ENCODE measurements around the gene COPS3. TPM values are rescaled to one million over a fixed set of nuclear protein-coding genes. Genes with fewer than 3 reads are reported as not detected.

The COPS3 gene
- total RNA-seq, 2 donors from 2014 or later, result 46.0 to 65.5 TPM

- TF ChIP-seq CTCF (IDR thresholded peaks at IDR 0.05), result peak in 1 of 2 donors; percentile 17
- Histone ChIP-seq H3K4me3 (peak within 1 kb of the TSS; percentile 33 to 64), H3K4me1 (peaks cover 0 to 56% of the 10 kb centered on the region in 2 donors), H3K27ac (peak within 1 kb of the TSS; percentile 78 to 82), H3K27me3 (no peaks in the 10 kb centered on the region), H3K36me3 (no peaks in the 10 kb centered on the region), H3K9me3 (no peaks in the 10 kb centered on the region)
- DNase-seq (ENCODE audit: low spot score), result peak; percentile 76
Observed at GRCh38 chr17:17206124-17206912, 74.7 kb downstream of the COPS3 start, which contains the start of gene PLD6. Gene PLD6 (minus strand): TSS chr17:17206333. CDS start chr17:17206286, 47 bp downstream.

GRCh38 chr17:17205368-17206123, 75.5 kb downstream of the COPS3 start:
- Histone ChIP-seq H3K9me3 (no peaks in the 10 kb centered on the region), H3K4me1 (peaks cover 0 to 57% of the 10 kb centered on the region in 2 donors)

GRCh38 chr17:17204635-17205231, 76.3 kb downstream of the COPS3 start:
- peak overlapping the region; percentile 33 to 64 for H3K4me3 ChIP-seq
- H3K27me3 ChIP-seq, result no peaks in the 10 kb centered on the region
- TF ChIP-seq CTCF (IDR thresholded peaks at IDR 0.05), result no peak
- H3K9me3 ChIP-seq, result no peaks in the 10 kb centered on the region
- H3K36me3 ChIP-seq, result no peaks in the 10 kb centered on the region
- H3K4me1 ChIP-seq, result peaks cover 0 to 57% of the 10 kb centered on the region in 2 donors
- H3K27ac ChIP-seq, result peak overlapping the region; percentile 11 to 82
- no peak for DNase-seq (ENCODE audit: low spot score)

More at GRCh38 chr17:17205368-17206123, 75.5 kb downstream of the COPS3 start:
- no peak for TF ChIP-seq CTCF (IDR thresholded peaks at IDR 0.05)
- Histone ChIP-seq H3K27ac (peak overlapping the region; percentile 78 to 82), H3K27me3 (no peaks in the 10 kb centered on the region), H3K36me3 (no peaks in the 10 kb centered on the region), H3K4me3 (peak overlapping the region; percentile 33 to 64)
- DNase-seq (ENCODE audit: low spot score), result no peak

- Histone ChIP-seq H3K27ac (peak overlapping the region; percentile 11 to 56), H3K36me3 (no peaks in the 10 kb centered on the region), H3K9me3 (no peaks in the 10 kb centered on the region), H3K4me1 (peaks cover 0 to 57% of the 10 kb centered on the region in 2 donors), H3K27me3 (no peaks in the 10 kb centered on the region), H3K4me3 (no peak overlapping the region)
- DNase-seq (ENCODE audit: low spot score), result no peak
- no peak for TF ChIP-seq CTCF (IDR thresholded peaks at IDR 0.05)
Observed at GRCh38 chr17:17204041-17204591, 76.9 kb downstream of the COPS3 start.

GRCh38 chr17:17203173-17203730, 77.8 kb downstream of the COPS3 start:
- H3K27ac ChIP-seq, result peak overlapping the region; percentile 11 to 56
- H3K4me1 ChIP-seq, result peaks cover 0 to 57% of the 10 kb centered on the region in 2 donors
- no peak for DNase-seq (ENCODE audit: low spot score)

More at GRCh38 chr17:17203173-17203730, 77.8 kb downstream of the COPS3 start:
- no peak for TF ChIP-seq CTCF (IDR thresholded peaks at IDR 0.05)
- Histone ChIP-seq H3K36me3 (no peaks in the 10 kb centered on the region), H3K9me3 (no peaks in the 10 kb centered on the region), H3K4me3 (no peak overlapping the region), H3K27me3 (no peaks in the 10 kb centered on the region)
